Loucy (cell line): Measurements from ENCODE around the gene IFI30.

Source experiments
- H2AFZ ChIP-seq: fragments of 200-600 bp; sonication (generic); 2 replicates; pipeline ENCODE4 v1.6.0; 2016; ENCODE audit warnings: antibody characterized with exemption, mild to moderate bottlenecking, low read length, moderate library complexity
- H3F3A ChIP-seq: fragments of 200-600 bp; 2 replicates; pipeline ENCODE4 v1.6.0; 2016; ENCODE audit warnings: antibody characterized with exemption, low read depth, mild to moderate bottlenecking
- H3K27me3 ChIP-seq: fragments of 200-600 bp; sonication (generic); 2 replicates; pipeline ENCODE4 v1.6.1; 2014; ENCODE audit warnings: low read length, mild to moderate bottlenecking; ENCODE audit not compliant: insufficient read depth, poor library complexity, severe bottlenecking
- H3K36me3 ChIP-seq: fragments of 200-600 bp; sonication (generic); 2 replicates; pipeline ENCODE4 v1.6.1; 2016; ENCODE audit warnings: low read length; ENCODE audit not compliant: insufficient read depth
- H3K4me1 ChIP-seq: fragments of 200-600 bp; sonication (generic); 2 replicates; pipeline ENCODE4 v1.5.1; 2014; ENCODE audit warnings: low read length, mild to moderate bottlenecking; ENCODE audit not compliant: insufficient read depth, poor library complexity, severe bottlenecking
- H3K4me2 ChIP-seq: fragments of 200-600 bp; sonication (generic); 2 replicates; pipeline ENCODE4 v1.6.0; 2014; ENCODE audit warnings: antibody characterized with exemption, low read length, low read depth, mild to moderate bottlenecking; ENCODE audit not compliant: poor library complexity, severe bottlenecking
- H3K4me3 ChIP-seq: fragments of 200-600 bp; sonication (generic); 2 replicates; pipeline ENCODE4 v1.5.1; 2014; ENCODE audit warnings: low read length, mild to moderate bottlenecking, mixed read lengths; ENCODE audit not compliant: poor library complexity, severe bottlenecking
- H3K79me2 ChIP-seq: fragments of 200-600 bp; sonication (generic); 2 replicates; pipeline ENCODE4 v1.6.1; 2014; ENCODE audit warnings: low read length; ENCODE audit not compliant: insufficient read depth
- H3K9ac ChIP-seq: fragments of 200-600 bp; sonication (generic); 2 replicates; pipeline ENCODE4 v1.6.0; 2014; ENCODE audit warnings: mild to moderate bottlenecking, low read depth, low read length, moderate library complexity; ENCODE audit not compliant: poor library complexity, severe bottlenecking
- H3K9me2 ChIP-seq: fragments of 200-600 bp; sonication (generic); replicated peaks from 2 replicates; pipeline ENCODE4 v1.6.1; 2016; ENCODE audit warnings: low read depth, low read length, mixed read lengths
- H3K9me3 ChIP-seq: fragments of 200-600 bp; sonication (generic); 2 replicates; pipeline ENCODE4 v1.6.1; 2014; ENCODE audit warnings: mild to moderate bottlenecking, antibody characterized with exemption, low read length, low read depth; ENCODE audit not compliant: insufficient read depth
- H4K20me1 ChIP-seq: fragments of 200-600 bp; sonication (generic); 2 replicates; pipeline ENCODE4 v1.6.0; 2014; ENCODE audit warnings: antibody characterized with exemption, low read length, mild to moderate bottlenecking; ENCODE audit not compliant: insufficient read depth, poor library complexity, severe bottlenecking
- CTCF ChIP-seq: fragments of 200-600 bp; sonication (generic); conservative IDR thresholded peaks from 2 replicates; pipeline ENCODE4 v1.5.1; 2014; ENCODE audit warnings: mild to moderate bottlenecking, antibody characterized with exemption, low read length
- EZH2phosphoT487 ChIP-seq: fragments of 200-600 bp; IDR thresholded peaks from 2 replicates; pipeline ENCODE4 v1.6.1; 2018; ENCODE audit warnings: antibody characterized with exemption, mild to moderate bottlenecking, moderate library complexity, borderline replicate concordance

The IFI30 gene

GRCh38 chr19:18143902-18144301 lies 29.7 kb upstream of the IFI30 start:
- H3K9ac ChIP-seq, result no peak overlapping the region
- no peaks in the 10 kb centered on the region for H3K27me3 ChIP-seq
- H3K79me2 ChIP-seq, result no peaks in the 10 kb centered on the region
- H3K9me2 ChIP-seq, result no peaks in the 10 kb centered on the region
- TF ChIP-seq CTCF (no peak), EZH2phosphoT487 (no peak)
- no peak overlapping the region for H3K4me3 ChIP-seq
- no peaks in the 10 kb centered on the region for H3F3A ChIP-seq
- no peaks in the 10 kb centered on the region for H4K20me1 ChIP-seq
- H2AFZ ChIP-seq, result no peak overlapping the region
- no peaks in the 10 kb centered on the region for H3K9me3 ChIP-seq
- H3K36me3 ChIP-seq, result no peaks in the 10 kb centered on the region
- no peak overlapping the region for H3K4me2 ChIP-seq
- H3K4me1 ChIP-seq, result no peaks in the 10 kb centered on the region

GRCh38 chr19:18144361-18144760 lies 29.3 kb upstream of the IFI30 start:
- H3K27me3 ChIP-seq, result no peaks in the 10 kb centered on the region
- no peaks in the 10 kb centered on the region for H3K9me2 ChIP-seq
- no peaks in the 10 kb centered on the region for H3K4me1 ChIP-seq
- H3K79me2 ChIP-seq, result no peaks in the 10 kb centered on the region
- no peak overlapping the region for H2AFZ ChIP-seq
- no peaks in the 10 kb centered on the region for H3K9me3 ChIP-seq
- no peak overlapping the region for H3K4me3 ChIP-seq
- H3K4me2 ChIP-seq, result no peak overlapping the region
- TF ChIP-seq EZH2phosphoT487 (no peak), CTCF (no peak)
- H3K36me3 ChIP-seq, result no peaks in the 10 kb centered on the region
- no peaks in the 10 kb centered on the region for H4K20me1 ChIP-seq
- no peak overlapping the region for H3K9ac ChIP-seq
- H3F3A ChIP-seq, result no peaks in the 10 kb centered on the region

GRCh38 chr19:18144906-18145305 lies 28.7 kb upstream of the IFI30 start:
- Histone ChIP-seq H3K9me3 (no peaks in the 10 kb centered on the region), H3F3A (no peaks in the 10 kb centered on the region), H3K79me2 (no peaks in the 10 kb centered on the region), H4K20me1 (no peaks in the 10 kb centered on the region), H3K36me3 (no peaks in the 10 kb centered on the region), H3K27me3 (no peaks in the 10 kb centered on the region), H2AFZ (no peak overlapping the region), H3K9me2 (no peaks in the 10 kb centered on the region), H3K9ac (no peak overlapping the region), H3K4me1 (no peaks in the 10 kb centered on the region), H3K4me2 (no peak overlapping the region), H3K4me3 (no peak overlapping the region)
- TF ChIP-seq CTCF (no peak), EZH2phosphoT487 (no peak)
